ENCODE results near the gene R3HDM1. TPM values are rescaled to one million over a fixed set of nuclear protein-coding genes. Genes with fewer than 3 reads are reported as not detected.

R3HDM1 gene
- total RNA-seq, 1 donor from 2014 or later: 44.7 TPM

DNA sequence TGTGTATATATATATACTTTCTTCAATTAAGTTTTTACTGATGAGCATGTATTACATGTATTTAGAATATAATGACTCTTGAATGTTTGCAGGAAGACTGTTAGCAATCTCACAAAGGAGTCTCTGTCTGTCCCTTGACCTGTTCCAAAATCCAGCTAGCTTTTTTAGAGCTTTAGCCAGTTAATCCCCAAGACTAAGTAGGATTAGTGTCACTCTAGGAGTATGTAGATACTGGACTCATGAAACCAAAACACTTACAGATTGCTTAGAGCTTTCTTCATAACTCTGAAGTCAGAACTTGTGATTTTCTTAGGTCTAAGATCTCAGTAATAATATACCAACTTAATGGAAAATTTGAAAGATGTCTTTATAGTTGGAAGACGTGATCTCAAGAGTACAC is 212.6 kb downstream of the R3HDM1 start:
- Histone ChIP-seq H3K4me2 (ENCODE audit: low read length) (peak overlapping the region; percentile 82), H2AFZ (ENCODE audit: low read depth, low read length) (no peak overlapping the region), H3K4me1 (ENCODE audit: insufficient read depth, low read length) (peaks cover 16% of the 10 kb centered on the region), H3K4me3 (ENCODE audit: insufficient read depth, low read depth, low read length) (peak overlapping the region; percentile 89), H3K27me3 (ENCODE audit: insufficient read depth, low read length) (no peaks in the 10 kb centered on the region), H3K27ac (ENCODE audit: low read depth, low read length) (peak overlapping the region; percentile 71), H3K9me3 (ENCODE audit: insufficient read depth, low read depth, low read length) (no peaks in the 10 kb centered on the region), H4K20me1 (ENCODE audit: insufficient read depth, low read length) (peaks cover 49% of the 10 kb centered on the region), H3K9ac (ENCODE audit: low read length) (peak overlapping the region; percentile 17), H3K79me2 (ENCODE audit: insufficient read depth, low read length) (peaks cover 66% of the 10 kb centered on the region), H3K36me3 (ENCODE audit: insufficient read depth, low read length) (peaks cover 3% of the 10 kb centered on the region)
- TF ChIP-seq EZH2 (IDR thresholded peaks at IDR 0.05; ENCODE audit: insufficient read depth, low read length): no peak
- TF ChIP-seq, protein P1, sequence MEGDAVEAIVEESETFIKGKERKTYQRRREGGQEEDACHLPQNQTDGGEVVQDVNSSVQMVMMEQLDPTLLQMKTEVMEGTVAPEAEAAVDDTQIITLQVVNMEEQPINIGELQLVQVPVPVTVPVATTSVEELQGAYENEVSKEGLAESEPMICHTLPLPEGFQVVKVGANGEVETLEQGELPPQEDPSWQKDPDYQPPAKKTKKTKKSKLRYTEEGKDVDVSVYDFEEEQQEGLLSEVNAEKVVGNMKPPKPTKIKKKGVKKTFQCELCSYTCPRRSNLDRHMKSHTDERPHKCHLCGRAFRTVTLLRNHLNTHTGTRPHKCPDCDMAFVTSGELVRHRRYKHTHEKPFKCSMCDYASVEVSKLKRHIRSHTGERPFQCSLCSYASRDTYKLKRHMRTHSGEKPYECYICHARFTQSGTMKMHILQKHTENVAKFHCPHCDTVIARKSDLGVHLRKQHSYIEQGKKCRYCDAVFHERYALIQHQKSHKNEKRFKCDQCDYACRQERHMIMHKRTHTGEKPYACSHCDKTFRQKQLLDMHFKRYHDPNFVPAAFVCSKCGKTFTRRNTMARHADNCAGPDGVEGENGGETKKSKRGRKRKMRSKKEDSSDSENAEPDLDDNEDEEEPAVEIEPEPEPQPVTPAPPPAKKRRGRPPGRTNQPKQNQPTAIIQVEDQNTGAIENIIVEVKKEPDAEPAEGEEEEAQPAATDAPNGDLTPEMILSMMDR (IDR thresholded peaks at IDR 0.05; ENCODE audit: insufficient read depth, low read depth, low read length): no peak
- DNase-seq (ENCODE audit: low read depth) (no peak), FAIRE-seq (peak; percentile 9)
- Mint-ChIP-seq H3K27ac (ENCODE audit: unreplicated experiment) (peak overlapping the region; percentile 8), H3K4me3 (ENCODE audit: unreplicated experiment) (peak overlapping the region; percentile 90), H3K9me3 (ENCODE audit: unreplicated experiment) (no peaks in the 10 kb centered on the region), H3K4me1 (ENCODE audit: low read depth, unreplicated experiment) (peaks cover 22% of the 10 kb centered on the region), H3K36me3 (ENCODE audit: low read depth, unreplicated experiment) (peaks cover under 1% of the 10 kb centered on the region), H3K27me3 (ENCODE audit: low read depth, unreplicated experiment) (no peaks in the 10 kb centered on the region)

DNA sequence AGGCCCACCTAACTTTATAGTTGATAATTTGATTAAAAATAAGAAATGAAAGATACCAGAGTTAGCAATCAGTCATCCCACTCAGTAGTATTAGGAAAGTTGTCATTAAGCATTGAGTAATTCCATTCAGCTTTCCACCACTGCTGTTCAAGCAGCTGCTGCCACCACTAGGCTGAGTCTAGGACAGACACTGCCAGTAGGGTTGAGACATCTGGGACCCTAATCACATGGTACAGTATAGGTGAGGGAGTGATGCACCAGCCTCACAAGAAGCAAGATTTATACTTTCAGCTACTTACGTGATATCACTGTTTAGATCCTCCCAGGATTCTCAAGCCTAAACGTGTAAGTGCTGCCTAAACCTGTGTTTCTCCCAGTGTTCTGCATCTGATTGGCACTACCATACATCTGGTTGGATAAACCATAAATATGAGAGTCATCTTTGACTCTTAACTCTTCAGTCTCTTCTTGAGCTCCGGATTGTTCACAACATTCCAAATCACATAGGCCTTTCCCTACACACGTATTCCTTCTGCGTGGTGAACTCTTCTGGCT is 213.6 kb downstream of the R3HDM1 start:
- no peaks in the 10 kb centered on the region for H3K27me3 ChIP-seq (ENCODE audit: insufficient read depth, low read length)
- H4K20me1 ChIP-seq (ENCODE audit: insufficient read depth, low read length): peaks cover 49% of the 10 kb centered on the region
- DNase-seq (ENCODE audit: low read depth) (peak; percentile 6), FAIRE-seq (no peak)
- H3K27ac ChIP-seq (ENCODE audit: low read depth, low read length): peak overlapping the region; percentile 71
- peaks cover 24% of the 10 kb centered on the region for H3K4me1 Mint-ChIP-seq (ENCODE audit: low read depth, unreplicated experiment)
- H3K36me3 Mint-ChIP-seq (ENCODE audit: low read depth, unreplicated experiment): peaks cover 3% of the 10 kb centered on the region
- H3K4me2 ChIP-seq (ENCODE audit: low read length): peak overlapping the region; percentile 82
- H3K9me3 ChIP-seq (ENCODE audit: insufficient read depth, low read depth, low read length): no peaks in the 10 kb centered on the region
- peak overlapping the region; percentile 35 for H3K27ac Mint-ChIP-seq (ENCODE audit: unreplicated experiment)
- peak overlapping the region; percentile 89 for H3K4me3 ChIP-seq (ENCODE audit: insufficient read depth, low read depth, low read length)
- peaks cover 11% of the 10 kb centered on the region for H3K36me3 ChIP-seq (ENCODE audit: insufficient read depth, low read length)
- peaks cover 16% of the 10 kb centered on the region for H3K4me1 ChIP-seq (ENCODE audit: insufficient read depth, low read length)
- no peak for TF ChIP-seq EZH2 (IDR thresholded peaks at IDR 0.05; ENCODE audit: insufficient read depth, low read length)
- TF ChIP-seq, protein P1 (IDR thresholded peaks at IDR 0.05; ENCODE audit: insufficient read depth, low read depth, low read length): no peak
- no peak overlapping the region for H2AFZ ChIP-seq (ENCODE audit: low read depth, low read length)
- H3K9ac ChIP-seq (ENCODE audit: low read length): peak overlapping the region; percentile 17
- H3K27me3 Mint-ChIP-seq (ENCODE audit: low read depth, unreplicated experiment): no peaks in the 10 kb centered on the region
- H3K4me3 Mint-ChIP-seq (ENCODE audit: unreplicated experiment): peak overlapping the region; percentile 90
- peaks cover 76% of the 10 kb centered on the region for H3K79me2 ChIP-seq (ENCODE audit: insufficient read depth, low read length)
- no peaks in the 10 kb centered on the region for H3K9me3 Mint-ChIP-seq (ENCODE audit: unreplicated experiment)

DNA sequence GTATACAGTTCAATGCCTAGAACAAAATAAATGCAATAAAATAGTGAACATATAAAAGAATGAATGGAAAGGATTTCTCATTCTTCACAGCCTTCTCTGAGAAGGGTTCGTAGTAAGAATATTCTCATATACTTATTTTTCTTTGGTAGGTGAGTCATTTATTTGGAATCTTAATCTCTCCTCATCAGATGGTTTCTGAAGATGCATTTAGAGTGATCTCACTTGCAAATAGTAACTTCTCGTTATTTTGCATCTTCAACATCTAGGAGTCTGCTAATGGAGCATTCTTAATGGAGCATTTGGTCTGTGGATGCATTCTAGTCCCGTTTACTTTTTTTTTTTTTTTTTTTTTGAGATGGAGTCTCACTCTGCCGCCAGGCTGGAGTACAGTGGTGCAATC is 214.3 kb downstream of the R3HDM1 start:
- peaks cover 49% of the 10 kb centered on the region for H4K20me1 ChIP-seq (ENCODE audit: insufficient read depth, low read length)
- no peaks in the 10 kb centered on the region for H3K27me3 ChIP-seq (ENCODE audit: insufficient read depth, low read length)
- Mint-ChIP-seq H3K27ac (ENCODE audit: unreplicated experiment) (peak overlapping the region; percentile 58), H3K4me3 (ENCODE audit: unreplicated experiment) (peak overlapping the region; percentile 46), H3K36me3 (ENCODE audit: low read depth, unreplicated experiment) (peaks cover 3% of the 10 kb centered on the region), H3K9me3 (ENCODE audit: unreplicated experiment) (no peaks in the 10 kb centered on the region), H3K27me3 (ENCODE audit: low read depth, unreplicated experiment) (no peaks in the 10 kb centered on the region), H3K4me1 (ENCODE audit: low read depth, unreplicated experiment) (peaks cover 24% of the 10 kb centered on the region)
- peak overlapping the region; percentile 17 for H3K9ac ChIP-seq (ENCODE audit: low read length)
- peaks cover 16% of the 10 kb centered on the region for H3K4me1 ChIP-seq (ENCODE audit: insufficient read depth, low read length)
- FAIRE-seq (no peak), DNase-seq (ENCODE audit: low read depth) (peak; percentile 83)
- H2AFZ ChIP-seq (ENCODE audit: low read depth, low read length): no peak overlapping the region
- no peaks in the 10 kb centered on the region for H3K9me3 ChIP-seq (ENCODE audit: insufficient read depth, low read depth, low read length)
- no peak for TF ChIP-seq EZH2 (IDR thresholded peaks at IDR 0.05; ENCODE audit: insufficient read depth, low read length)
- TF ChIP-seq, protein P1 (IDR thresholded peaks at IDR 0.05; ENCODE audit: insufficient read depth, low read depth, low read length): no peak
- H3K4me2 ChIP-seq (ENCODE audit: low read length): peak overlapping the region; percentile 82
- H3K36me3 ChIP-seq (ENCODE audit: insufficient read depth, low read length): peaks cover 14% of the 10 kb centered on the region
- H3K4me3 ChIP-seq (ENCODE audit: insufficient read depth, low read depth, low read length): no peak overlapping the region
- H3K27ac ChIP-seq (ENCODE audit: low read depth, low read length): peak overlapping the region; percentile 71
- H3K79me2 ChIP-seq (ENCODE audit: insufficient read depth, low read length): peaks cover 79% of the 10 kb centered on the region

Data from astrocyte (in vitro differentiated cells and primary cell).